GM10248 (cell line): ENCODE results near the gene LDB3.

Source experiments
- CTCF ChIA-PET: fragments of 300-600 bp; sonication (Branson Sonifier 250); formaldehyde crosslinking; extraction: SDS; loops from one replicate; lab custom pipeline; 2021; ENCODE audit warnings: antibody characterized with exemption; lab: Yijun Ruan, JAX
- POLR2A ChIA-PET: fragments of 350-650 bp; sonication (Branson Sonifier 250); formaldehyde crosslinking; extraction: SDS; loops from one replicate; lab custom pipeline; 2020; ENCODE audit warnings: antibody characterized with exemption; lab: Yijun Ruan, JAX
- DNase-seq: peaks from one replicate; pipeline ENCODE4 v3.0.0; 2012; ENCODE audit errors: extremely low spot score
- CTCF ChIP-seq: IDR thresholded peaks from 2 replicates; pipeline ENCODE4 v1.5.1; 2012; ENCODE audit warnings: mild to moderate bottlenecking, low read depth; ENCODE audit errors: extremely low read depth, missing control alignments, control extremely low read depth

The LDB3 gene

GRCh38 chr10:86742230-86742629 is 73.9 kb downstream of the LDB3 start:
- ChIA-PET POLR2A (interaction anchor here (0.7 kb wide), 1 partner anchor 877 kb away, joined by 4 read pairs; no protein-coding TSS in a partner anchor), CTCF (interaction anchor here (0.7 to 1.1 kb wide), 3 partner anchors 9 to 40 kb away, joined by 3 to 4 read pairs (median 3); no protein-coding TSS in a partner anchor)
- no peak for DNase-seq
- no peak for TF ChIP-seq CTCF

GRCh38 chr10:86744067-86744725 is 75.9 kb downstream of the LDB3 start:
- ChIA-PET CTCF (interaction anchor here (1.3 to 1.6 kb wide), 3 partner anchors 10 to 14 kb away, joined by 3 to 5 read pairs (median 5); no protein-coding TSS in a partner anchor), POLR2A (no interaction called here)
- TF ChIP-seq CTCF = no peak
- no peak for DNase-seq

- no peak for DNase-seq
- TF ChIP-seq CTCF = no peak
- CTCF ChIA-PET = interaction anchor here (1.5 kb wide), 1 partner anchor 20 kb away, joined by 3 read pairs; no protein-coding TSS in a partner anchor
Observed at GRCh38 chr10:86747796-86748581, 79.7 kb downstream of the LDB3 start.

GRCh38 chr10:86749854-86750253 is 81.5 kb downstream of the LDB3 start:
- DNase-seq = no peak
- CTCF ChIA-PET = no interaction called here
- TF ChIP-seq CTCF = no peak
- POLR2A ChIA-PET = no interaction called here

More at GRCh38 chr10:86747796-86748581, 79.7 kb downstream of the LDB3 start:
- POLR2A ChIA-PET = no interaction called here

- ChIA-PET CTCF (interaction anchor here (0.9 to 2.2 kb wide), 2 partner anchors 18 to 101 kb away, joined by 3 to 10 read pairs; no protein-coding TSS in a partner anchor), POLR2A (no interaction called here)
- TF ChIP-seq CTCF = no peak
- DNase-seq = no peak
Observed at GRCh38 chr10:86751477-86751876, 83.2 kb downstream of the LDB3 start.

- CTCF ChIA-PET = interaction anchor here (0.9 to 2.2 kb wide), 3 partner anchors 19 to 150 kb away, joined by 3 to 10 read pairs (median 4); no protein-coding TSS in a partner anchor
- POLR2A ChIA-PET = no interaction called here
- no peak for DNase-seq
- TF ChIP-seq CTCF = no peak
Observed at GRCh38 chr10:86752311-86752710, 84.0 kb downstream of the LDB3 start.
